ENCODE measurements around the gene MARCHF7. TPM values are rescaled to one million over a fixed set of nuclear protein-coding genes. Genes with fewer than 3 reads are reported as not detected.
A peak's percentile ranks its signal among the peaks of the same experiment; 100 is the strongest.
"Not testable (repeated sequence)": the region's sequence is repeated elsewhere in the genome, so short reads cannot be mapped to it uniquely, and the experiment has no call there.

MARCHF7 gene, protein sequence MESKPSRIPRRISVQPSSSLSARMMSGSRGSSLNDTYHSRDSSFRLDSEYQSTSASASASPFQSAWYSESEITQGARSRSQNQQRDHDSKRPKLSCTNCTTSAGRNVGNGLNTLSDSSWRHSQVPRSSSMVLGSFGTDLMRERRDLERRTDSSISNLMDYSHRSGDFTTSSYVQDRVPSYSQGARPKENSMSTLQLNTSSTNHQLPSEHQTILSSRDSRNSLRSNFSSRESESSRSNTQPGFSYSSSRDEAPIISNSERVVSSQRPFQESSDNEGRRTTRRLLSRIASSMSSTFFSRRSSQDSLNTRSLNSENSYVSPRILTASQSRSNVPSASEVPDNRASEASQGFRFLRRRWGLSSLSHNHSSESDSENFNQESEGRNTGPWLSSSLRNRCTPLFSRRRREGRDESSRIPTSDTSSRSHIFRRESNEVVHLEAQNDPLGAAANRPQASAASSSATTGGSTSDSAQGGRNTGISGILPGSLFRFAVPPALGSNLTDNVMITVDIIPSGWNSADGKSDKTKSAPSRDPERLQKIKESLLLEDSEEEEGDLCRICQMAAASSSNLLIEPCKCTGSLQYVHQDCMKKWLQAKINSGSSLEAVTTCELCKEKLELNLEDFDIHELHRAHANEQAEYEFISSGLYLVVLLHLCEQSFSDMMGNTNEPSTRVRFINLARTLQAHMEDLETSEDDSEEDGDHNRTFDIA
- 100 to 1,000 TPM; 101 to 132 (median 103) TPM for total RNA-seq

DNA sequence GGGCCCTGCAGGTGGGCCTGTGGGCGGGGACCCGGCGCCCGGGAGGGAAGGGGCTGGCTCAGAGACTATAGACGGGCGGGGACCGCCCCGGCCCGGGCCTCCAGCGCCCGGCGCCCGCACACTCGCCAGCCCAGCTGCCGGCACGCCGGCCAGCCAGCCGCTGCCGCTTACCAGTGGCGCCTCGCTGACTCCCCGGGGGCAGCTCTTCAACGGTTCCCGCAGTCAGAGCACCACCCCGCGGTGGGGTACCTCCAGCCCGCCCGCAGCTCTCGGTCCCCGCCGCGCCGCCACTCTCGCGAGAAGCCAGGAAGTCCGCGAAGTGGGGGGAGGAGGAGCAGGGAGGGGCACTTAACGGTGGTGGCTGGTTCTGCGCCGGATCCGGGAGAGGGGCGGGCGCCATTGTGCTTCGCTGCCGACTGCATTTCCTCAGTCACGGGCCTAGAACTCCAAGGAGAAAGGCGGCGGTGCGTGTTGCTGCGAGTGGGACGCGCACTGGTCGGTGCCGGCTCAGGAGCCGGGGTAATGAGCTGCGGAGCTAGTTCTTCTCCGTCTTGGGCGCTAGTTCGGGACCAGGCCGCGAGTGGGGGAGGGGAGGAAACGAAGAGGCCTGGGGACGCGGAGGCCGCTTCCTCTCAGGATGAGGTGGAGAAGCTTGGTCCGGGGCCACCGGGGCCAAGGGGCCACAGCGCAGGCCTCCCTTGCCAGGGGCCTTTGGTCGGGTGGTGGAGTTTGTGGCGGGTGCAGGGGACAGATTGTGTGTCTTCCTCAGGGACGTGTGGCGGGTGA is at the start of gene MARCHF7:
Gene MARCHF7, plus strand, starts transcription at position 364 of the 786 bp plus-strand sequence. CDS start 16,517 bp downstream, outside the sequence.
- 0 to 1% methylated on average over 20 to 26 of the region's 72 CpGs for WGBS, 2 donors
- H3K36me3 ChIP-seq: peaks cover 0 to 31% (median 6%) of the 10 kb centered on the region in 3 donors
- no peaks in the 10 kb centered on the region for H3K9me3 ChIP-seq
- no peaks in the 10 kb centered on the region for H3K27me3 ChIP-seq
- H3K4me1 ChIP-seq: peaks cover 0 to 52% (median 30%) of the 10 kb centered on the region in 3 donors
- H3K4me3 ChIP-seq: peak within 1 kb of the TSS; percentile 90 to 99 (median 94)
- DNase-seq: peak; percentile 83
- intact Hi-C loops (cut with DNase I): no loop called here
- TF ChIP-seq, protein P1, sequence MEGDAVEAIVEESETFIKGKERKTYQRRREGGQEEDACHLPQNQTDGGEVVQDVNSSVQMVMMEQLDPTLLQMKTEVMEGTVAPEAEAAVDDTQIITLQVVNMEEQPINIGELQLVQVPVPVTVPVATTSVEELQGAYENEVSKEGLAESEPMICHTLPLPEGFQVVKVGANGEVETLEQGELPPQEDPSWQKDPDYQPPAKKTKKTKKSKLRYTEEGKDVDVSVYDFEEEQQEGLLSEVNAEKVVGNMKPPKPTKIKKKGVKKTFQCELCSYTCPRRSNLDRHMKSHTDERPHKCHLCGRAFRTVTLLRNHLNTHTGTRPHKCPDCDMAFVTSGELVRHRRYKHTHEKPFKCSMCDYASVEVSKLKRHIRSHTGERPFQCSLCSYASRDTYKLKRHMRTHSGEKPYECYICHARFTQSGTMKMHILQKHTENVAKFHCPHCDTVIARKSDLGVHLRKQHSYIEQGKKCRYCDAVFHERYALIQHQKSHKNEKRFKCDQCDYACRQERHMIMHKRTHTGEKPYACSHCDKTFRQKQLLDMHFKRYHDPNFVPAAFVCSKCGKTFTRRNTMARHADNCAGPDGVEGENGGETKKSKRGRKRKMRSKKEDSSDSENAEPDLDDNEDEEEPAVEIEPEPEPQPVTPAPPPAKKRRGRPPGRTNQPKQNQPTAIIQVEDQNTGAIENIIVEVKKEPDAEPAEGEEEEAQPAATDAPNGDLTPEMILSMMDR (IDR thresholded peaks at IDR 0.05): peak; percentile 34 to 78 (median 58)
- TF ChIP-seq POLR2A (IDR thresholded peaks at IDR 0.05): peak in 3 of 4 donors; percentile 76 to 98 (median 94)
- peak within 1 kb of the TSS; percentile 98 to 99 (median 98) for H3K27ac ChIP-seq

DNA sequence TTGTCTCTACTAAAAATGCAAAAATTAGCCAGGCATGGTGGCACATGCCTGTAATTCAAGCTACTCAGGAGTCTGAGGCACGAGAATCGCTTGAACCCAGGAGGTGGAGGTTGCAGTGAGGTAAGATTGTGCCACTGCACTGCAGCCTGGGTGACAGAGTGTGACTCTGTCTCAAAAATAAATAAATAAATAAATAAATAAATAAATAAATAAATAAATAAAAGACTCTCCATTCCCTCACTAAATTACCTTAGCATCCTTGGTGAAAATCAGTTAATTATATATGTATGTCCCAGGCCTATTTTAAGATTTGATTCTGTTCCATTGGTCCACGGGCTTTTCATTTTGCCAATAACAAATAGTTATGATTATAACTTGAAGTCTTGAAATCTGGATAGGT is 44.9 kb upstream of the MARCHF7 start:
- H3K27me3 ChIP-seq; H3K27ac ChIP-seq; H3K36me3 ChIP-seq; H3K4me1 ChIP-seq; DNase-seq; H3K4me3 ChIP-seq; intact Hi-C loops (cut with DNase I); H3K9me3 ChIP-seq: not testable (repeated sequence)
- WGBS, 2 donors: 87 to 94% methylated on average over 3 of the region's 3 CpGs

DNA sequence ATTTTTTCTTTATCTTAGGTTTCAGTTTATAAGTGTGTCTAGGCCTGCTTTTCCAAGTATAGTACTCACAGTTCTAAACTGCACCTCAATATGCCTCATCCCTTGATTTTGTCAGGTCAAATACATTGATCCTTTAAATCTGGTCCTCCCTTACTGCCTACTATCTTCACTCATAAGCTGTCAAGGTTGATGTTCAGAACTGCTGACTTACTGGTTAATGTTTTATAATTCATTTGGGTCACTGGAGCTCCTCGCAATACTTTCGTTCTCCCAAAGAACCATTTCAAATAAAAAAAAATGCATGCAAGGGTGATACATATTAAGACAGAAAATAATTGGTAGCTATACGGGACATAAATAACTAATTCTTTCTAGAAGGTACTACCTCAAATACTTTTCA is 41.3 kb upstream of the MARCHF7 start:
- no peak overlapping the region for H3K27ac ChIP-seq
- H3K4me3 ChIP-seq: no peak overlapping the region
- intact Hi-C loops (cut with DNase I): no loop called here
- no peak for DNase-seq
- TF ChIP-seq, protein P1 (IDR thresholded peaks at IDR 0.05): no peak
- TF ChIP-seq POLR2A (IDR thresholded peaks at IDR 0.05): no peak
- no peaks in the 10 kb centered on the region for H3K27me3 ChIP-seq
- no peaks in the 10 kb centered on the region for H3K4me1 ChIP-seq
- WGBS, 2 donors: 95 to 98% methylated on average over 3 of the region's 3 CpGs
- H3K36me3 ChIP-seq: peaks cover 0 to 9% (median 0%) of the 10 kb centered on the region in 3 donors
- H3K9me3 ChIP-seq: no peaks in the 10 kb centered on the region

DNA sequence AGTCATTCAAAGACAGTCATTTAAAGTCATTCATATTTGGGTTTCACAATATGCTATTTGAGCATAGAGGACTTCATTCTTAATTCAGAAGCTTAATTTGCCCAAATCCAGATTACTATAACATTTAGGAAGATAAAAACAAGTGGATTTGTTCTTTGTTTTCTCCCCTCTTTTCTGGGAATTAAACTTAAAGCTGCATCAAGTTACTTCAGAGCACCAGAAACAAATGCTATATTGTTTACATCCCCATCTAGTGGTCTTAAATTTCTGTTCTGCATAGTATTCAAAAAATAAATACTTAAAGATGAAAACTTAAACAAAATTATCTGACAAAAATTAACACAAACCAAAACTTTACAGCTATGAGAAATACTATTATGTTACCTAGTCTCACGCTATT is 34.7 kb upstream of the MARCHF7 start:
- TF ChIP-seq, protein P1 (IDR thresholded peaks at IDR 0.05): peak in 3 of 6 experiments; percentile 14 to 21 (median 15)
- TF ChIP-seq POLR2A (IDR thresholded peaks at IDR 0.05): no peak
- Histone ChIP-seq H3K4me1 (no peaks in the 10 kb centered on the region), H3K4me3 (no peak overlapping the region), H3K36me3 (no peaks in the 10 kb centered on the region), H3K27me3 (no peaks in the 10 kb centered on the region), H3K9me3 (no peaks in the 10 kb centered on the region), H3K27ac (no peak overlapping the region)
- 88 to 96% methylated on average over 1 of the region's 1 CpG for WGBS, 2 donors
- DNase-seq: no peak
- intact Hi-C loops (cut with DNase I): no loop called here

DNA sequence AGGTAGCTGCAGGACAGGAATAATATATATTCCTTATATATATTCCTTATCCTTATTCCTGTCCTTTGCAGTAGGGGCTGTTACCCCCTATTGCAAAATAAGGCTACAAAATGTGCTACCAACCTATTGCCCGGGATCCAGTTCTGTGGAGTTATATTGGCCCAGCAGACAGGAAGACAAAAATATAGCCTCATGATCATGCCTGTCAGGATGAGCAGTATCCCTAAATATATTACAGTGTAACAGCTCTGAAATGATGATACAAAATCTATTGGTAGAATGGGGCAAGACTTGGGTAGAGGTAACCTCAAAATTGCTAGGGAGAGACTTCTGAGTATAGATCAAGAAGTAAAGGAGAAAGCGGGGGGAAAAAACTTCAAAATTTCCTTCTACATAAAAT is 31.6 kb upstream of the MARCHF7 start:
- no peaks in the 10 kb centered on the region for H3K27me3 ChIP-seq
- DNase-seq: no peak
- no peak overlapping the region for H3K27ac ChIP-seq
- intact Hi-C loops (cut with DNase I): no loop called here
- no peaks in the 10 kb centered on the region for H3K9me3 ChIP-seq
- no peaks in the 10 kb centered on the region for H3K4me1 ChIP-seq
- WGBS, 2 donors: 95 to 96% methylated on average over 2 of the region's 2 CpGs
- TF ChIP-seq, protein P1 (IDR thresholded peaks at IDR 0.05): no peak
- TF ChIP-seq POLR2A (IDR thresholded peaks at IDR 0.05): no peak
- no peaks in the 10 kb centered on the region for H3K36me3 ChIP-seq
- H3K4me3 ChIP-seq: no peak overlapping the region

All from esophagus squamous epithelium (tissue), 5 donors.